Esophagus muscularis mucosa (tissue), 4 donors: ENCODE data around the gene METTL27. TPM values are rescaled to one million over a fixed set of nuclear protein-coding genes. Genes with fewer than 3 reads are reported as not detected.
"Not testable (repeated sequence)": the region's sequence is repeated elsewhere in the genome, so short reads cannot be mapped to it uniquely, and the experiment has no call there.

Source experiments
- DNase-seq: peaks from one replicate; pipeline ENCODE4 v3.0.0-alpha.2; 2017; ENCODE audit errors: extremely low spot score
- H3K27ac ChIP-seq, 4 donors: fragments of 200-600 bp; sonication (generic); replicated peaks in 1 of 4; 1 replicate in 3 of 4; 2 replicates in 1 of 4; pipeline ENCODE4 v1.5.1; 2016 to 2019; ENCODE audit warnings: mild to moderate bottlenecking in 1 of 4
- H3K27me3 ChIP-seq, 4 donors: fragments of 200-600 bp; sonication (generic); one replicate each; pipeline versions ENCODE4 v1.5.1 to v1.6.0; 2016 to 2019
- H3K36me3 ChIP-seq, 4 donors: fragments of 200-600 bp; sonication (generic); one replicate each; pipeline ENCODE4 v1.5.1; 2016 to 2019
- H3K4me1 ChIP-seq, 4 donors: fragments of 200-600 bp; sonication (generic); one replicate each; pipeline ENCODE4 v1.5.1; 2016 to 2019
- H3K4me3 ChIP-seq, 4 donors: fragments of 200-600 bp; sonication (generic); 1 replicate in 2 of 4; 2 replicates in 2 of 4; pipeline ENCODE4 v1.5.1; 2016 to 2019; ENCODE audit warnings: mild to moderate bottlenecking in 4 of 4, moderate library complexity in 1 of 4
- H3K9me3 ChIP-seq, 4 donors: fragments of 200-600 bp; sonication (generic); 1 replicate in 3 of 4; 2 replicates in 1 of 4; pipeline ENCODE4 v1.5.1; 2016 to 2019
- EP300 ChIP-seq: sonication (generic); formaldehyde crosslinking; IDR thresholded peaks from one replicate; pipeline ENCODE4 v1.6.1; 2017; ENCODE audit warnings: antibody characterized with exemption
- POLR2A ChIP-seq: fragments of 450-650 bp; IDR thresholded peaks from one replicate; pipeline ENCODE4 v1.6.1; 2017; ENCODE audit warnings: antibody characterized with exemption, moderate library complexity, mild to moderate bottlenecking, low read depth
- POLR2AphosphoS5 ChIP-seq, 2 donors: sonication (generic); formaldehyde crosslinking; IDR thresholded peaks; one replicate each; pipeline ENCODE4 v1.6.1; 2017; ENCODE audit warnings: antibody characterized with exemption in 2 of 2
- WGBS: methylation state at CpG from one replicate; pipeline ENCODE4 v1.1.5; 2018; 5-methylcytosine and 5-hydroxymethylcytosine counted together
- intact Hi-C: fragments of 100-400 bp; cut with DNase I; formaldehyde crosslinking; loops from one replicate; pipeline ENCODE4 v1.15.1; 2023
- total RNA-seq, 4 donors: library from RNA; depleted of rRNA; stranded (reverse); fragments of >200 nt; gene quantifications; one replicate each; pipeline versions ENCODE4 v1.1.0 to v1.2.1, GENCODE V29; 2016
- TF ChIP-seq, protein P1 (sequence below), 3 experiments: fragments of 200-600 bp in 2 of 3; fragments of 450-650 bp in 1 of 3; sonication (generic) in 2 of 3; IDR thresholded peaks; one replicate each; pipeline ENCODE4 v1.5.1; 2017 to 2019; ENCODE audit warnings: antibody characterized with exemption in 3 of 3, mild to moderate bottlenecking in 2 of 3, moderate library complexity in 1 of 3

METTL27 gene
- total RNA-seq, 4 donors from 2014 or later, result 0.83 to 4.0 (median 2.8) TPM

GRCh38 chr7:73851410-73852338 lies 9.4 kb upstream of the METTL27 start:
- Histone ChIP-seq H3K27ac (peak overlapping the region; percentile 59 to 70 (median 64)), H3K36me3 (no peaks in the 10 kb centered on the region), H3K9me3 (no peaks in the 10 kb centered on the region), H3K4me3 (no peak overlapping the region), H3K27me3 (peaks cover 0 to 8% (median 0%) of the 10 kb centered on the region in 4 donors), H3K4me1 (peaks cover 13 to 37% (median 31%) of the 10 kb centered on the region in 4 donors)
- intact Hi-C loops, result no loop called here
- DNase-seq, result no peak
- no peak for TF ChIP-seq POLR2A
- no peak for TF ChIP-seq EP300
- TF ChIP-seq, protein P1, sequence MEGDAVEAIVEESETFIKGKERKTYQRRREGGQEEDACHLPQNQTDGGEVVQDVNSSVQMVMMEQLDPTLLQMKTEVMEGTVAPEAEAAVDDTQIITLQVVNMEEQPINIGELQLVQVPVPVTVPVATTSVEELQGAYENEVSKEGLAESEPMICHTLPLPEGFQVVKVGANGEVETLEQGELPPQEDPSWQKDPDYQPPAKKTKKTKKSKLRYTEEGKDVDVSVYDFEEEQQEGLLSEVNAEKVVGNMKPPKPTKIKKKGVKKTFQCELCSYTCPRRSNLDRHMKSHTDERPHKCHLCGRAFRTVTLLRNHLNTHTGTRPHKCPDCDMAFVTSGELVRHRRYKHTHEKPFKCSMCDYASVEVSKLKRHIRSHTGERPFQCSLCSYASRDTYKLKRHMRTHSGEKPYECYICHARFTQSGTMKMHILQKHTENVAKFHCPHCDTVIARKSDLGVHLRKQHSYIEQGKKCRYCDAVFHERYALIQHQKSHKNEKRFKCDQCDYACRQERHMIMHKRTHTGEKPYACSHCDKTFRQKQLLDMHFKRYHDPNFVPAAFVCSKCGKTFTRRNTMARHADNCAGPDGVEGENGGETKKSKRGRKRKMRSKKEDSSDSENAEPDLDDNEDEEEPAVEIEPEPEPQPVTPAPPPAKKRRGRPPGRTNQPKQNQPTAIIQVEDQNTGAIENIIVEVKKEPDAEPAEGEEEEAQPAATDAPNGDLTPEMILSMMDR (IDR thresholded peaks at IDR 0.05), result no peak
- TF ChIP-seq POLR2AphosphoS5 (IDR thresholded peaks at IDR 0.05), result no peak
- WGBS, result 41% methylated on average over 8 of the region's 8 CpGs

GRCh38 chr7:73850781-73851207 lies 8.5 kb upstream of the METTL27 start:
- H3K27ac ChIP-seq, result peak overlapping the region; percentile 59 to 70 (median 64)
- peak; percentile 45 to 50 for TF ChIP-seq POLR2AphosphoS5 (IDR thresholded peaks at IDR 0.05)
- no peak for TF ChIP-seq EP300
- TF ChIP-seq, protein P1 (IDR thresholded peaks at IDR 0.05), result no peak
- H3K4me1 ChIP-seq, result peaks cover 11 to 34% (median 28%) of the 10 kb centered on the region in 4 donors
- 56% methylated on average over 4 of the region's 4 CpGs for WGBS
- intact Hi-C loops, result no loop called here
- H3K4me3 ChIP-seq, result no peak overlapping the region
- peaks cover 0 to 5% (median 0%) of the 10 kb centered on the region in 4 donors for H3K27me3 ChIP-seq
- DNase-seq, result no peak
- no peaks in the 10 kb centered on the region for H3K9me3 ChIP-seq
- H3K36me3 ChIP-seq, result no peaks in the 10 kb centered on the region

DNA sequence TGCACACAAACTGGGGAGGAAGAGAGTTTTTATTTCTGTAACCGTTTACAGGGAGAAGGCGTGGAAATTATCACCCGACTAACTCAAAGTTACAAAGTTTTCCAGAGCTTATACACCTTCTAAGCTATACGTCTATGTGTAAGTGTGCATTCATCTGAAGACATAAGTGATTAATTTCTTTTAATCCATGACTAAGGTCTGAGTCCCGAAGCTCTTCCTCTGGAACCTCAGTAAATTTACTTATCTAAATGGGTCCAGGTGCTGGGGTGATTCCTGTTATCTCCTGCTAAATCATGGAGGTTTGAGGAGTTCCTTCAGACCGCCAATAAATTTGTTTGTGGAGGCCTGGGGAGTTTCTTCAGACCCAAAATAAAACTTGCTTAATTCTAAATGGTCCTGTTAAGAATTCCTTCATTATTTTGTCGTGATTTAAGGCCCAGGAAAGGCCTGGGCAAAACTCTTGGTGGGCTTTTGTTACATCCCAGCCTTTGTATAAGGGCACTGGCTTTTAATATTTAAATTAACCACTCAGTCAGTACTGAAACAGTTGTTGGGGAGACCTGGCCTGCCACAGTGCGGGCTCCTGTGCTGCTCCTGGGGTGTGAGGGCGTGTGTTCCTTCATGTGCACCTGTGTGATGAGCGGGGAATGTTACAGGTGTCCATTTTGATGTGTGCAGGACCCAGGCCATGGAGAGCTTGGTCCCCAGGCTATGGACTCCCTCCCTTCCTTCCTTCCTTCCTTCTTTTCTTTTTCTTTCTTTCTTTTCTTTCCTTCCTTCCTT lies 5.8 kb upstream of the METTL27 start:
- Histone ChIP-seq H3K4me3 (no peak overlapping the region), H3K4me1 (peaks cover 10 to 28% (median 25%) of the 10 kb centered on the region in 4 donors), H3K27me3 (no peaks in the 10 kb centered on the region), H3K36me3 (no peaks in the 10 kb centered on the region), H3K27ac (no peak overlapping the region), H3K9me3 (no peaks in the 10 kb centered on the region)
- WGBS, result 91% methylated on average over 10 of the region's 10 CpGs
- intact Hi-C loops, result no loop called here
- no peak for DNase-seq
- TF ChIP-seq POLR2A (no peak), EP300 (no peak), POLR2AphosphoS5 (IDR thresholded peaks at IDR 0.05) (no peak)
- TF ChIP-seq, protein P1 (IDR thresholded peaks at IDR 0.05), result no peak

DNA sequence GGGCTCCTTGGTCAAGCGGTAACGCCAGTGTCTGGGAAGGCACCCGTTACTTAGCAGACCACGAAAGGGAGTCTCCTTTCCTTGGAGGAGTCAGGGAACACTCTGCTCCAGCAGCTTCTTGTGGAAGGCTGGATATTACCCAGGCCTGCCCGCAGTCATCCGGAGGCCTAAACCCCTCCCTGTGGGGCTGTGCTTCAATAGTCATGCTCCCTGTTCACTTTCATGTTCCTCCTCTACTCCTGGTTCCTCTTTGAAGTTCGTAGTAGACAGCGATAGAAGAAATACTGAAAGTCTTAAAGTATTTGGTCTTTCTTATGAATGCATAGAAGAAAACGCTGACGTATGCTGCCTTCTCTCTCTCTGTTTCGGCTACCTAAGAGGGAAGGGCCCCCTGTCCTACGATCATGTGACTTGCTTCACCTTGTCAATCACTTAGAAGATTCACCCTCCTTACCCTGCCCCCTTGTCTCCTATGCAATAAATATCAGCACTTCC lies 3.4 kb upstream of the METTL27 start:
- peaks cover 12 to 32% (median 26%) of the 10 kb centered on the region in 4 donors for H3K4me1 ChIP-seq
- H3K36me3 ChIP-seq, intact Hi-C loops, H3K4me3 ChIP-seq, H3K9me3 ChIP-seq, DNase-seq, H3K27me3 ChIP-seq: not testable (repeated sequence)
- H3K27ac ChIP-seq, result peak overlapping the region in 2 of 4 donors; percentile 14 to 18
- WGBS, result 63% methylated on average over 12 of the region's 12 CpGs
